ENCODE data around the gene C11orf86.

Gene C11orf86

GRCh38 chr11:67024966-67025365 is 49.9 kb downstream of the C11orf86 start:
- no peak for DNase-seq (ENCODE audit: low read depth, low spot score)

GRCh38 chr11:67025750-67026149 is 50.6 kb downstream of the C11orf86 start:
- DNase-seq (ENCODE audit: low read depth, low spot score), result no peak
